Loucy (cell line): ENCODE results near the gene ADAM22.
"Not testable (repeated sequence)": the region's sequence is repeated elsewhere in the genome, so short reads cannot be mapped to it uniquely, and the experiment has no call there.

ENCODE experiments used
- CTCF ChIP-seq: fragments of 200-600 bp; sonication (generic); conservative IDR thresholded peaks from 2 replicates; pipeline ENCODE4 v1.5.1; 2014; ENCODE audit warnings: mild to moderate bottlenecking, antibody characterized with exemption, low read length
- EZH2phosphoT487 ChIP-seq: fragments of 200-600 bp; IDR thresholded peaks from 2 replicates; pipeline ENCODE4 v1.6.1; 2018; ENCODE audit warnings: antibody characterized with exemption, mild to moderate bottlenecking, moderate library complexity, borderline replicate concordance

- not testable (repeated sequence) for TF ChIP-seq CTCF, EZH2phosphoT487
Observed at GRCh38 chr7:87907136-87907906, 26.7 kb upstream of the ADAM22 start.
